BLaER1 (cell line): ENCODE measurements around the gene RMRP.

Source experiments
- H3K27ac ChIP-seq: shearing (Covaris generic); formaldehyde crosslinking; 2 replicates; pipeline ENCODE4 v1.8.1; 2022
- H3K27me3 ChIP-seq: shearing (Covaris generic); formaldehyde crosslinking; 2 replicates; pipeline ENCODE4 v1.8.1; 2022
- H3K36me3 ChIP-seq: shearing (Covaris generic); formaldehyde crosslinking; 2 replicates; pipeline ENCODE4 v1.8.1; 2022
- H3K4me1 ChIP-seq: shearing (Covaris generic); formaldehyde crosslinking; 2 replicates; pipeline ENCODE4 v1.8.1; 2022
- H3K4me2 ChIP-seq: shearing (Covaris generic); formaldehyde crosslinking; 2 replicates; pipeline ENCODE4 v1.8.1; 2022
- H3K4me3 ChIP-seq: shearing (Covaris generic); formaldehyde crosslinking; 2 replicates; pipeline ENCODE4 v1.8.1; 2022
- H3K9ac ChIP-seq: shearing (Covaris generic); formaldehyde crosslinking; 2 replicates; pipeline ENCODE4 v1.8.1; 2022
- H3K9me3 ChIP-seq: shearing (Covaris generic); formaldehyde crosslinking; 2 replicates; pipeline ENCODE4 v1.8.1; 2022
- H4K20me1 ChIP-seq: shearing (Covaris generic); formaldehyde crosslinking; 2 replicates; pipeline ENCODE4 v1.8.1; 2022
- Cebpa-rat ChIP-seq: shearing (Covaris generic); IDR thresholded peaks from 2 replicates; pipeline ENCODE4 v1.8.1; 2022

Gene RMRP

DNA sequence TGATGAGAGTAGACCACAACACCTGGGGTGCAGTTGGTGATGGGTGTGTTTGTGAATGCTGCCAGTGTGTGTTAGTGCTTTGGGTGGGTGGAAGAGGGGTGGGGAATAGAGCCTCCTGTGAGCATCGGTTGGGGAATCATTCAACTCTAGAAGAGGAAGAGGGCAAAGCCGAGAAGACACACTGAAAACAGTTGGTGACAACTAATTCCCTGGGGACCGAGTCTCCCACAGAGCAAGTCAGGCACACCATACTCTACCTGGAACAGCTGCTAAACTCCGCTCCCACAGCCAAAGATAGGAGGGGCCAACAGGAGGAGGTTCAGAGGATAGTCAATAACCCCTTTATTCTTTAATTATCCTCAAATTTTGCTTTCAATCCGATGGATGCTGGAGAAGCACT is 8.7 kb upstream of the RMRP start:
- H3K4me3 ChIP-seq, result no peak overlapping the region
- H3K27ac ChIP-seq, result 0 out of 2 replicates have a peak overlapping the region, but pooled peaks have one; percentile 77
- no peaks in the 10 kb centered on the region for H3K36me3 ChIP-seq
- TF ChIP-seq Cebpa-rat, result no peak
- H3K9ac ChIP-seq, result no peak overlapping the region
- no peaks in the 10 kb centered on the region for H3K27me3 ChIP-seq
- peaks cover 59% of the 10 kb centered on the region for H3K4me1 ChIP-seq
- no peaks in the 10 kb centered on the region for H3K9me3 ChIP-seq
- H4K20me1 ChIP-seq, result no peaks in the 10 kb centered on the region
- H3K4me2 ChIP-seq, result peak overlapping the region; percentile 94

DNA sequence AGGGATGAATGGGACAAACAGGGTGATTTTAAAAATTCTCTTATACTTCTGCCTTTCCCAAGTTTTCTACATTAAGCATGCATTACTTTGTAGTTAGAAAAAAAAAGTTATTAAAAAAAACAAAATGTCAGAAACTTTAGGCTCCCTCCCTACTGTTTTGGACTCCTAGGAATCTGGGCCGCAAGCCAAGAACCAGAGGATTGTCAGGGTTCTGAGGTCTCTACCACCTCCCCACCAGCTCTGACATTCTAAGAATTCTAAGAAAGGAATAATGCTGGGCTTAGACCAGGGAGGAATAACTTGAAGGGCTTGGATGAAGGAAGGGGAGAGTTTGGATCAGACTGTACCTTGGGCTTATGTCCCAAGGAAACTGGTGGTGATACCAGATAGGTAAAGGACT is 8.2 kb upstream of the RMRP start:
- Histone ChIP-seq H3K27me3 (no peaks in the 10 kb centered on the region), H3K4me2 (peak overlapping the region; percentile 94), H3K4me1 (peaks cover 64% of the 10 kb centered on the region), H3K9me3 (no peaks in the 10 kb centered on the region), H3K9ac (no peak overlapping the region), H3K27ac (0 out of 2 replicates have a peak overlapping the region, but pooled peaks have one; percentile 77), H3K36me3 (peaks cover 2% of the 10 kb centered on the region), H4K20me1 (no peaks in the 10 kb centered on the region), H3K4me3 (peak overlapping the region; percentile 70; the same call in 1 of the 2 replicates)
- no peak for TF ChIP-seq Cebpa-rat

DNA sequence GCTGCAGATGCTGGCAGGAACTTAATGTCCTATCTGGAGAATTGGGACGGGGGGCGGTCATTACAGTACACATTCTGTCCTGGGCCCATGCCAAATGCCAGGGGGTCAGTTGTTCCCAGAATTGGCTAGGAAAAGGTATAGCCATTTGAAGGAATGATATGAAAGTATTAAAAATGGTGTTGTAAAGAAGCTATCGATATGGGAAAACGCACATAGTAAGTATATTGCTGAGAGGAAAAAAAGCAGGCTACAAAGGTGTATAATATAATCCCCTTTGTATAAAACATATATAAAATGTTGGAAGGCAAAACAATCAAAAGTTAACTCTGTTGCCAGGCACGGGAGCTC is 7.6 kb upstream of the RMRP start:
- Histone ChIP-seq H3K4me2 (peak overlapping the region; percentile 94), H3K27ac (peak overlapping the region; percentile 77), H3K9ac (peak overlapping the region; percentile 72), H3K9me3 (no peaks in the 10 kb centered on the region), H3K27me3 (no peaks in the 10 kb centered on the region), H3K4me3 (peak overlapping the region; percentile 70), H3K36me3 (peaks cover 8% of the 10 kb centered on the region), H4K20me1 (no peaks in the 10 kb centered on the region), H3K4me1 (peaks cover 70% of the 10 kb centered on the region)
- TF ChIP-seq Cebpa-rat, result no peak

DNA sequence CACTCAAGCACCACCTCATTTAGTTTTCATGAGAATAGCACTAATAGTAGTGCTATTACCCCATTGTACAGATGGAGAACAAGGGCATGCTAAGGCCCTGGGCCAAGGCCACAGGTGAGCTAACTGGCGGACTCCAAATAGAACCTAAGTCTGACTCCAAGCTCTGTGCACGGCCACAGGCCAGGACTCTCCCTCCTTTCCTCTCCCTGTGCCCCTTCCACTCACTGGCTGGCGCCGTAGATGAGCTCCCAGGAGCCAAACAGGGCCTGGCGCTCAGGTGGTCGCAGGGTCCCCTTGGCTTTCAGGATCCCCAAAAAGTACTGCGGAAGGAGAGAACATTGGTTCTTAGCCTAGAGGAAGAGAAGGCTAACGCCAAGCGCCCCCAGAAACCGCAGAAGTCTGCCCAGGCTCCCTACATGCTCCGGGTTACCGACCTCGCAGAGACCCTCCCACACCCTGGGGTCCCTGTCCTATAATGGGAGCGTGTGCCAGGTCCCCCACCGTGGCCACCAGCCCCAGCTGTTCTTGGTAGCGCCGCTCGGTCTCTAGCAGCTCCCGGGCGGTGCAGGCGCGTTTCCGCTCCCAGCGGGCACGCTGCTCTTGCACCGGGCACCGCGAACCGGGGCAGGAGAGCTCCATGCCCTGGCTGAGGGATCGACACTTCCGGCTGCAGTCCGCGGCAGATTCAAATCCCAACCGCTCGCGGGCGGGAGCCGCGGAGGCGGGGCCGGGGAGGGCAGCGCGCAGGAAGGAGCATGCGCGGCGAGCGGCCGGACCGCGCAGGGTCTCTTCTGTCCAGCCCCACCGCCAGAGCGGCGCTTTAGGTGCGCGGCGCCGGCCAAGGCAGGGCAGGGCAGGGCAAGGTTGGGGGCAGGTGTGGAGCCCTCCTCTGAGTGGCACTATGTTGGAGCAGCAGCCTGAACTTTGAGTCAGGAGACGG is 7.0 kb upstream of the RMRP start, which contains the start of gene ARHGEF39:
Gene ARHGEF39 (minus strand): TSS at position 665 of the 940 bp plus-strand sequence. CDS start 26 bp downstream, at position 639.
- no peaks in the 10 kb centered on the region for H3K27me3 ChIP-seq
- H3K27ac ChIP-seq, result peak within 1 kb of the TSS; percentile 77
- H3K36me3 ChIP-seq, result peaks cover 11% of the 10 kb centered on the region
- H3K9ac ChIP-seq, result peak within 1 kb of the TSS; percentile 72
- no peak for TF ChIP-seq Cebpa-rat
- peak within 1 kb of the TSS; percentile 94 for H3K4me2 ChIP-seq
- H3K9me3 ChIP-seq, result no peaks in the 10 kb centered on the region
- no peaks in the 10 kb centered on the region for H4K20me1 ChIP-seq
- H3K4me3 ChIP-seq, result peak within 1 kb of the TSS; percentile 70
- H3K4me1 ChIP-seq, result peaks cover 77% of the 10 kb centered on the region

DNA sequence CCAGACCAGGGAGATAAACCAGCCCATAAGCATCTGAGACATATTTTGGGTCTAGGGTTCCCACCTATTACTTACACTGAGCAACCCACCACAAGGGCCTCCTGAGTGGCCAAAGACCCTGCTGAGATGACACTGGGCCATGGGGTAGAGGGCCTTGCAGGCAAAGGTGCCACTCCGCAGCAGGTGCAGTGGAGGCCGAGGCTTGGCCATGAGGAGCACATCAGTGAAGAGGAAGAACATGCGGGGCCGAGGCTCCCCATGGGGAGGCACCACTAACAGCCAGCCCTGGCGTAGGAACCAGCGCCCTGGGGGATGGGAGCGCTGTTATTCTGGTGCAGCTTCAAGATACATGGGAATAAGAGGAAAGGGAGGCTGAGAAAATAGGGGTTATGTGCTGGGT is 4.6 kb upstream of the RMRP start:
- peaks cover 11% of the 10 kb centered on the region for H3K36me3 ChIP-seq
- H4K20me1 ChIP-seq, result no peaks in the 10 kb centered on the region
- no peak for TF ChIP-seq Cebpa-rat
- peak overlapping the region; percentile 67; the same call in 1 of the 2 replicates for H3K9ac ChIP-seq
- no peaks in the 10 kb centered on the region for H3K27me3 ChIP-seq
- H3K4me1 ChIP-seq, result peaks cover 90% of the 10 kb centered on the region
- H3K9me3 ChIP-seq, result no peaks in the 10 kb centered on the region
- H3K27ac ChIP-seq, result peak overlapping the region; percentile 77
- peak overlapping the region; percentile 94 for H3K4me2 ChIP-seq
- peak overlapping the region; percentile 32 for H3K4me3 ChIP-seq

DNA sequence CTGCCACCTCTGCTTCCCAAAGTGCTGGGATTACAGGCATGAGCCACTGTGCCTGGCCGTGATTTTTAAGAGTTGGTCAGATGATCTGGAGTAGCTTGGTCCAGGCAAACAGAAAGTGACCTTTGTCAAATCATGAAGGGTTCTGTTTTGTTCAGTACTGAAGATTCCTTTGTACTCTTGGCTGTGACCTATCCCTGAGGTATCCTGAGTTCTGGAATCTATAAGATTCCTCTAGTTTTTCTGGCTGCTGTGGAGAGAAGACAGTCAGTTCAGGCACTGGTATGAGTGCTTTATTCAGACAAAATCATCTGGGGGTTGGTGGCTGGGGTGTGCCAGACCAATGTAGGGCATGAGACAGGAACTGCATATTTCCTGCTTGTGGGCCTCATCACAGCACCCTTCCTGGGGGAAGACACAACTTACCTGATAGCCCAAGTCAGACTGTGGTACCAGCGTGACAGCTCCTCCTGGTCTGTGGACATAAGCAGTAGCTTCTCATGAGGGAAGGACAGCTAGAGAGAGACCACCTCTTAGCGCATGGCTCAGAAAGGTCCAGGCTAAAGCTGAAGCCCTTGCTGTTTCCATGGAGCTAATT is 4.0 kb upstream of the RMRP start:
- H3K4me2 ChIP-seq, result peak overlapping the region; percentile 94

DNA sequence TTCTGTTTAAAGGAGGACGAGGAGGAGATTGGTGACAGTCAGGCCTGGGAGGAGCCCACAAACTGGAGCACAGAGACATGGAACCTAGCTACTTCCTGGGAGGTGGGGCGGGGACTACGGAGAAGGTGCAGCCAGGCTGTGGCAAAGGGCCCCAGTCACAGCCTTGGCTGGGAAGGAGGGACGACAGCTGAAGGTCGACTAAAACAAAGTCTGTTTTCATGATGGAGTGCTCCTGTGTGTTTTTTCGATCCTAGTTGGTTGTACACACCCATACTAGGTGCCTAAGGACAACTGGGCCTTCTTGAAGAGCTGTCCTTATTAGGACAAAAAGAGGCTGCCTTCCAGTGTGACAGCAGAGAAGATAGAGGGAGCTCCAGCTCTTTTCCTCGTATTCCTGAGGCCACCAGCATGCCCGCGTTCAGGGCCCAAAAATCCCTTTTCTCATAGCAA is 3.2 kb upstream of the RMRP start:
- no peaks in the 10 kb centered on the region for H3K27me3 ChIP-seq
- H3K27ac ChIP-seq, result peak overlapping the region; percentile 77
- H4K20me1 ChIP-seq, result no peaks in the 10 kb centered on the region
- peak overlapping the region; percentile 92 for H3K9ac ChIP-seq
- H3K9me3 ChIP-seq, result no peaks in the 10 kb centered on the region
- peaks cover 89% of the 10 kb centered on the region for H3K4me1 ChIP-seq
- peak overlapping the region; percentile 94 for H3K4me2 ChIP-seq
- TF ChIP-seq Cebpa-rat, result no peak
- H3K36me3 ChIP-seq, result peaks cover 11% of the 10 kb centered on the region
- peak overlapping the region; percentile 75; the same call in 1 of the 2 replicates for H3K4me3 ChIP-seq

More for the DNA sequence above, 4.0 kb upstream of the RMRP start:
- no peak for TF ChIP-seq Cebpa-rat
- Histone ChIP-seq H3K9ac (peak overlapping the region; percentile 67), H3K9me3 (no peaks in the 10 kb centered on the region), H4K20me1 (no peaks in the 10 kb centered on the region), H3K4me3 (peak overlapping the region; percentile 32), H3K27ac (peak overlapping the region; percentile 77), H3K27me3 (no peaks in the 10 kb centered on the region), H3K36me3 (peaks cover 11% of the 10 kb centered on the region), H3K4me1 (peaks cover 90% of the 10 kb centered on the region)

DNA sequence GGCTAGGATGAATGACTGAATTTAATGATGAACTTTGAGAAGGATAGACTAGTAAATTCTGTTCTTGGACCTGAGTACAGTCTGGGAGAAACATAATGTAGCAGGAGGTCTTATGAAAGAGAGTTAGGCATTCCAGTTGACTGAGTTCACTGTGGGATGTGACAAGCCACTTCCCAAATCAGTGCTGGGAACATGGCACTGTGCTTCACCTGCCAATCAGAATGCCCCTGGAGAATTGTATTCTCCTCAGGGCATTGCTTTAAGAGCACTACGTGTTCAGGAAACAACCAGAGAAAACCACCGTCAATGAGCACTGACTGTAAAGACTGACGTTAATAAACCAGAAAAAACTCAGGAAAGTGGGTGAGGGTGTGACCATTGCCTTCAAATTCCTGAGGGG is 1.5 kb upstream of the RMRP start:
- peak overlapping the region; percentile 98; the same call in 1 of the 2 replicates for H3K27ac ChIP-seq
- TF ChIP-seq Cebpa-rat, result no peak
- peaks cover 11% of the 10 kb centered on the region for H3K36me3 ChIP-seq

DNA sequence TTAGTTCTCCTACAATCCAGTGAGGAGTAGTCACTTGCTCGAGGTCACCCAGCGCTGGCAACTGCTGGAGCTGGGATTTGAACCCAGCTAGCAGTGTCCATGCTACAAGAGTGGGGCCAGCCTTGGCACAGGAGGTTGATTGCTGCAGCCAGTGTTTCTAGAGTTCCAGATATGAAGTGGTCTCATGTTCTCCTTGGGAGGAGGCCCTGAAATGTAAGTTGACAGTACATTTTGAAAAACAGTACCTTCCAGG is 1.1 kb upstream of the RMRP start:
- H3K9me3 ChIP-seq, result no peaks in the 10 kb centered on the region
- peak overlapping the region; percentile 98 for H3K27ac ChIP-seq
- H3K4me3 ChIP-seq, result peak overlapping the region; percentile 75
- peaks cover 79% of the 10 kb centered on the region for H3K4me1 ChIP-seq
- no peak for TF ChIP-seq Cebpa-rat
- H3K9ac ChIP-seq, result peak overlapping the region; percentile 92
- no peaks in the 10 kb centered on the region for H4K20me1 ChIP-seq
- no peaks in the 10 kb centered on the region for H3K27me3 ChIP-seq
- peaks cover 11% of the 10 kb centered on the region for H3K36me3 ChIP-seq
- H3K4me2 ChIP-seq, result peak overlapping the region; percentile 94

More for the DNA sequence above, 1.5 kb upstream of the RMRP start:
- H4K20me1 ChIP-seq, result no peaks in the 10 kb centered on the region
- peak overlapping the region; percentile 92 for H3K9ac ChIP-seq
- H3K4me3 ChIP-seq, result peak overlapping the region; percentile 75
- no peaks in the 10 kb centered on the region for H3K9me3 ChIP-seq
- H3K4me1 ChIP-seq, result peaks cover 79% of the 10 kb centered on the region
- H3K4me2 ChIP-seq, result peak overlapping the region; percentile 94
- H3K27me3 ChIP-seq, result no peaks in the 10 kb centered on the region
